Stimulated activated CD4-positive, alpha-beta T cell treated with anti-CD3 and anti-CD28 coated beads, Interleukin-12 subunit alpha, Interleukin-12 subunit beta, amount 100 ng/mL, for 24 hours (primary cell): Measurements from ENCODE around the gene FOXP1.

Experiments used
- DNase-seq, 2 experiments: peaks; one replicate each; pipeline ENCODE4 v3.0.0-alpha.2; 2020; ENCODE audit warnings: low read depth in 2 of 2

Gene FOXP1

DNA sequence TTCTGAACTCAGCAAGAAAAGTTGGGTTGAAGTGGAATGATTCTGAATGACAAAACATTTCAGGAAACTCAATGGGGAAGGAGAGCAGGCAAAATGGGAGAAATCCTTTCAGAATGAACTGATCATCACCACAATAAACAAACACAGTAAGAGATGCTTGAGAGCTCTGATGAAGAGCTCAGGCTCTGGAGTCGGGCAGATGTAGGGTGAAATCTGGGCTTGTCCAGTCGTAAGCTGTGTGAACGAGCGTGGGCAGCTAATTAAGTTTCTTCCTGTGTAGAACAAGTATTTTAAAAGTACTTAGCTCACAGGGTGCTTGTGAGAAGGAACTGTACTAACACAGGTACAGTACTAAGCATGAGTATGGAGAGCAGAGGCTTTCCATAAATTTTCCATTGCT is 406.2 kb downstream of the FOXP1 start:
- no peak for DNase-seq

DNA sequence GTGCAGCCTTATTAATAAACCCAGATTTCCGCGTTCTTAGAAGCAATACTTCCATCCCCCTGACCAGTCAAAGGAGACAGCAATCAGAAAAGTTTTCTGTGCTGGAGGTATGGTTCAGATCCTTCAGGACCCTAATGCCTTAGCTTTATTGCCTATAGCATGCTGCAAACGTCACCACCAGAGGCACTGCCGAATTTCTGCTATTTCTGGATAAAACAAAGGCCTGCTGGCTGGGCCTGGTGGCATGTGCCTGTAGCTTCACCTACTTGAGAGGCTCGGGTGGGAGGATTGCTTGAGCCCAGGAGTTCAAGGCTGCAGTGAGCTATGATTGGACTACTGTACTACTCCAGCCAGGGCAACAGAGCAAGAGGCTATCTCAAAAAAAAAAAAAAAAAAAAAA is 407.2 kb downstream of the FOXP1 start:
- no peak for DNase-seq

DNA sequence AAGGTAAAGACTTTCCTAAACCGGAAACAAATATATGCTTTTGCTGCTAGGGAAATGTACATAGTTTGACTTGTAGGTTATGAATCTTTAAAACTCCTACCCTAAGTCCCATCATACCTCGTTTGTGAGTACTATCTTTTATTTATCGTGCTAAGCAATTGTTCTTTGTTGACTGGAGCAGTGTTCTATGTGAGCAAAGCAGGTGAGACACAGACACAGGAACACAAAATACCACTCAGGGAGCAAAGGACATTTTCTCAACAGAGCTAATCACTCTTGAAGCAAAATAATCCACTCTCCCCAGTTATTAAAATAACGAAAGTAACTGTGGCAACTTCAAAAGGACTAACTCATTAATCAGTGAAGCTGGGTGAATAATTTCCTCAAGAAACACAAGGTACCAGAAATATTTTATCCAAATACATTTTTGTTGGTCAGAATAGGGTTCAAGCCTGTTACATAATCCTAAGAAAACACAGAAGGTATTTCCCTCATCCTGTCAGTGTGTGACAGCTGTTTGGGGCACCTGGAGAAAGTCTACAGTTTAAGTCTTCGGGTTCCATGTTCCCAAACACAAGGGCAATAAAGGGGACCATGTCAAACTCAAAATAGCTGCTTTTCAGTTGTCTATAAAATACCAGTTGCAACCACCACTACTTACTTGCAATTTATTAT is 407.7 kb downstream of the FOXP1 start:
- no peak for DNase-seq

GRCh38 chr3:71172951-71173350 is 410.6 kb downstream of the FOXP1 start:
- no peak for DNase-seq

DNA sequence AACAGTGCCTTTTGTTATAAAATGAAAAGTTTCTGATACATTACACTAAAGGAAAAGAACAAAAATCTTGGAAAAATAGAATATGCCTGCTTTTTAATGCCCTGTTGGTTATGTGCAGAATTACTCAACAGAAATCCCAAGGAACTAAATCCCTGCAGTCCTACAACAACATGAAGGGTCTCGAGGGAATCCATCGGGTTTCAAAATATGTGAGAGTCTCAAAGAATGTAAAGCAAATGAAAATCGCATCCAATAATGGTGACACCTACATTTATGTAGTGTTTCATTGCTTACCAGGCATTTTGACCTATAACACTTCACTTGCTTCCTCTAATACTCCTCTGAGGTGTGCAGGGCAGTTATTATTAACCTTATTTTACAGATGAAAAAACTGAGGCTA is 411.3 kb downstream of the FOXP1 start:
- no peak for DNase-seq

DNA sequence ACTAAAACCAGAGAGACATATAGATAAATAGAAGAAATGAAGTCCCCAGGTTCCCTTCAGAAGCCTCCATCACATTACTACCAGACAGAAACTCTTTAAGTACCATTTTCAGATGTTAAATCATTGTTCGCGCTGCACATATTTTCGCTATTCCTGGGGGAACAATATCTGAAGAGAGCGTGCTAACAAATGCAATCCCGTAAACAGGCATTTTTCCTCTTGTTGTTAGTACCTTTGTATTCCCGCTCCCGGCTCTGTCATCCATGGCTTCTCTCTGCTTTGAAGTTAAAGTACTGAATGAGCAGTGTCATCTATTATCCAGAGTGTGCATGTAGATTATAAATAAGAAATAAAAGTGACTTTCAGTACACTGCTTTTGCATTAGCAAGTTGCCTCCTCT is 412.3 kb downstream of the FOXP1 start:
- no peak for DNase-seq

DNA sequence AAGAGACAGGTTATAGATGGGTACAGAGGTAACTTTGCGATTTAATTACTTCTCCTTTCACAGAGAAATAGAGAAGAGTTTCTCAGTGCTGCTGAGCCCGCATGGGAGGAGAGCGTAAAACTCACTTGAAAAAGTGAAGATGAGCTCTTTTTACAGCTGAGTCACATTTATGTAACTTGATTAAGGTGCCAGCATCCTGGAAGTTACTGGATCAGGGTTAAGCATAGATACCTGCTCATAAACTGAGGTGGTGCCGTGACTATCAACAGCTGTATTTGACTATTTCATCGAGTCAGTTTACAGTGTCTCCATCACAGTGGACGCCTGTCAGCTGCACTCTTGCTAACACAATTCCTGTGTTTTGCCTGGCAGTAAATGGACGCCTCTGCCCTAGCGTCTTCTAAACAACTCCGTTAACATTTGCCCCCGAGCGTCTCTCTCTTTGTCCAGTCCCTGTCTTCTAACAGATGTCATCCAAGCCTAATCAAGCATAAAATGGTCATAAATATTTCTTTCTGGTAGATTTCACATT is 414.6 kb downstream of the FOXP1 start:
- no peak for DNase-seq

DNA sequence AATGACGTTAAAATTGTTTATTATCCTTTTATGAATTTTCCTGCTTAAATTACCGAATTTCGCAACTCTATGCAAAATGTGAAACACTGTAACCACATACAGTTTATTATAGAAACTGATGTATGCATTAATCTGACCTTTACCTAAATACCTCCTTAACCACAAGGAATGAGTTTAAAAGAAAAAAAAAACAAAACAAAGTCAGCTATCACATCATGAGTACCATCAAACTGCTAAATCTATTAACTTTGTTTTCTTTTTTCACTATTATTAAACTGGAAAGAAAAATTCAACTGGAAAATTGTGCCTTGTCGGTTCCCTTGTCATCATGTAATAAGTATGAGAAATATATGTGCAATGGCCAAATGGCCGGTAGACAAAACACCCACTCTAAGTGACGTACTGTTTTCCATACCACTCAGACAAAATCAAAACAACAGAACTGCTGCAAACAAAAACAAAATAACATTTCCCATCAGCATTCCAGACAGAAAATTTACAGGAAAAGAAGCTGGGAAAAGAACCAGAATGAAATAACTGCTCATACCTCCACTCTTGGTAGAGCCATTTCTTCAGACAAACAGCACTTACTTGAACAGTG is 415.3 kb downstream of the FOXP1 start:
- no peak for DNase-seq

DNA sequence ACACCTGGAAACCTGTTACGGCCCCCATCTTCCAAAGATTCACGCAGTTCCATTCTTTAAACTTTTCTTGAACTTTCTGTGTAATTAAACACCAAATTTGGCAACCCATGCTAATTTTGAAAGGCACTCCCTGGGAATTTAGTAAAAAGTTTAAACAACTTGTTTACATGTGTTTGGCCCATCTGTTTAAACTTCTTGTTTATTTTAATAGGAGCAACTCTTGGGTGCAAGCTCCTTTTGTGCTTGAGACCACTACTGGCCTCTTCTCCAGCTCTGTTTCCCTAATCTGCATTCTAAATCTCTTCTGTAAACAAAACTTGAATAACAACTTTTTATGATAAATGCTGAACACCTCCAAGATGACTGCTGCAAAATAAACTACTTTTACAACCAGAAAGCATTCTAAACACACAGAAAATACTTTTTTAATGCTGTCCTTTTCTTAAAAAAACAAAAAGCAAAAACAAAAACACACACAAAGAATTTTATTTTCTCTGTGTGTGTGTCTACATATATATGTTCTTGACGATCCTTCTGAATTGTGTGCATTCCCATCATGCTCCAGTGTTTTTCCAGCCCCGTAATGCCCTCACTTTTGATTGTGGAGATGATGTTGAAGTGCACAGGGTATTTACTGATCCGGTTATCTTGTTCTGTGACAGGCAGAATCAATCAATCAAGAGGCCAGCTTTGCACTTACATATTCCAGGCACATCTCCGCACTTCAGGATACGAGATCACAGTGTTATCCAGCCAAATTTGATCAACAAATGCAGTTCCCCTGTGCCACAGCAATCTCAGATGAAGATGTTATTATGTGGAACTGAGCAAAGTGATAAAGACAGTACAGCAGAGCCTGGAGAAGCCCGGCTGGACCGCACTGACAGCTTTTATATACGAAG is 416.9 kb downstream of the FOXP1 start:
- DNase-seq: no peak

DNA sequence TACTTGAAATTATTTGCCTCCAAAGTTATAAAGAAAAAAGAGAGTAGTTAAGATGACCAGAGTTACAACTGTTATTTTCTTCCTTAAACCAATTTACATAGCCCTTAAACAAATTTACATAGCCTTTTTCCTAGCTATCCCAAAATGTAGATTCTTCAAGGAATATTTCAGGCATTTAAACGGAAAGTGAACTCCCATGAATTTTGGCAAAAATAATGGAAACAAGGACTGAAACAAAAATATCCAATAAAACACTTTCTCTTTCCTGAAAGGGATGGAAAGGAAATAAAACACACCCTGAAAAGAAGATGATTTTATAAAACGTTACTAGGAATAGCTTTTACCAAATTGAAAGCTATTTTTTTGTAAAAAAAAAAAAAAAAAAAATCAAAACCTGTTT is 418.6 kb downstream of the FOXP1 start:
- no peak for DNase-seq

DNA sequence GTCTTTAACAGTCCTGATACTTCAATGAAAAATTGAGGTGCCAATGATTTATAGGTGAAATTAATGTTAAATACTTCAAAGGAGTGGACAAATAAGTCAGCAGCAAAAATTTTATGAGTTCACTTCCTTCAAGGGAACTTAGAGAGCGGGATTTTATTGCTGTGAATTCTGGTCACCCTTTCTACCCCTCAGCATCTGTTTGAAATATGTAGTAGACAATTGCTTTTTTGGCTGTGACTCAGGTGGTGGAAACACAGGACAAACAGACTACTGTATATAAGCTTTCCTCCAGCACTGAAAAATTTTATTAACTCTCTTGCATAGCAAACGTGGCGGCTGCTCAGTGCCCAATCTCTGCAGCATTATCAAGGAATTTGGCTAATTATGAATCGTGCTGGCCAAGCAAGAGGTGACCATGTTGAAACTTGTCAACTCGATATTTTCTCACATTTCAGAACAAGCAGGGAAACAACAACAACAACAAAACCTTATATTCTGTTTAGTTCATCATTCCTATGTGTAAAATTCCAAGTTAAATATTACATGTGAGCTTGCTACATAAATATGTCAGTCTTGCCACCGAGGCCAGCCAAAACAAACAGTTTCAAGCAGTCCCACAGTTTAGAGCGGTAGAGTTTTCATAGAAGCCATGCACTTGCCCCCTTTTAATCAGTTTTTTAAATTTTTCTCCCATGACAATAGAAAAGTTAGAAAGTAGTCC is 420.2 kb downstream of the FOXP1 start:
- DNase-seq: no peak

GRCh38 chr3:71162221-71162620 is 421.3 kb downstream of the FOXP1 start:
- DNase-seq: no peak

DNA sequence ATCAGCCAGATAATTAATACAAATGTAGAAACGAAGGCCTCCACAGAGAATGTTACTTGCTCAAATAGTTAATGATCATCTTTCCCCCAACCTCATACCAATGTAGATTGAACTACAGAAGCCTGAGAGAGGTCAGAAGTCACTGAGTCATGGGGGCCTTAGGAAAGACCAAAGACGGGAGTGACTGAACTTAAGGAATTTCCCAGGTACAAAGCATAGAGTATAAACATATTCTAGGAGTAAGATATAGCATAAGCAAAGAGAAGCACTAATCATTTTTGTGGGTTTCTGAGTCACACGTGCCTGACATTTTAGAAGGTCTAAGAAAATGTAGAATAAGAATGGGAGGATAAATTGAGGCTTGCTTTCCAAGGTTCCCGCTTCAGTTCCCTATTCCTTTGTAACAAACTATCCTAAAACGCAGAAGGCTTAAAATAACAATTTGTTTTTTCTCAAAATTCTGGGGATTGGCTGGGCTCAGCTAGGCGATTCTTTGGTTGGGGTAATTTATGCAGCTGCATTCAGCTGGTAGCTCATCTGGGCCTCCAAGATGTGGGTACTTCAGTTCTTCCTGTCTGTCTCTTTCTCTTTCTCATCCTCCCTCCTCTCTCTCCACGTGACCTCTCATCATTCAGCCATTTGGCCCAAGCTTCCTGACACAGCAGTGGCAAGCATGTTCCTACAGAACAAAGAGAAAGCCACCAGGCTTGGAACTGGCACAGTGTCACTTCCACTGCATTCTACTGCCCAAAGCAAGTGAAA is 422.6 kb downstream of the FOXP1 start:
- DNase-seq: no peak

GRCh38 chr3:71156062-71156665 is 427.4 kb downstream of the FOXP1 start:
- DNase-seq: no peak

- DNase-seq: no peak
These were observed 428.7 kb downstream of the FOXP1 start for GRCh38 chr3:71154846-71155245.

DNA sequence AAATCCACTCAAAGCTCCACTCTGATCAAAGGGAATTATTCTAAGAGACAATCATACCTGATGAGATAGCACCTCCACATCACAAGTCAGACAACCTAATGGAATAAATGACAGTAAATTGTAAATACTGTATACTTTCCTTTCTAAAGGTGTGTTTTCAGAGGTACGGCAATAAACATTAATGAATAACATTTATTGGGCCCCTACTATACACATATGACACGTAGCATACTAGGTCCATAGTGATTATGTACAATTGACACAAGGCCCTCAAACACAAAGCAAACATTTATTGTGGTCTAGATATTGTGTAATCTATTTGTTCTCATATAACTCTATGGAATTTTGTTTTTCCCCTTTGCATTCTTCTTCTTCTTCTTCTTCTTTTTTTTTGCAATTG is 429.8 kb downstream of the FOXP1 start:
- DNase-seq: no peak

DNA sequence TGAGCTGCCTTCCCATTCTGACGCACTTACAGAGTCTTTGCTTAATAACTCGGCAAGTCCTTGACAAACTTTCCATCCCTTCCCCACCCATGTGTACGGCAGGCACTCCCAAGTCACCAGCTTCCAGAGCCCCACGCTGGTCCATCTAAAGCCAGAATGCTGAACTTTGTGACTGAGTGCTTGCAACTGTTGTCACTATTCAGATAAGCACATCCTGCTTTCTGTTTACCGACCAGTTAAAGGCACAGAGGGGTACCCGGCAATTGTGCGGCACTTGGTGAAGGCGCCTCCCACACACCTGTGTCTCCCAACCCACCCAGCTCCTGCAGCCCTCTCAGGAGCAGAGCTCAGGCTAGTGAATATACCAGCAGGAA is 430.6 kb downstream of the FOXP1 start:
- DNase-seq: no peak

GRCh38 chr3:71152039-71152891 is 431.3 kb downstream of the FOXP1 start:
- DNase-seq: no peak

DNA sequence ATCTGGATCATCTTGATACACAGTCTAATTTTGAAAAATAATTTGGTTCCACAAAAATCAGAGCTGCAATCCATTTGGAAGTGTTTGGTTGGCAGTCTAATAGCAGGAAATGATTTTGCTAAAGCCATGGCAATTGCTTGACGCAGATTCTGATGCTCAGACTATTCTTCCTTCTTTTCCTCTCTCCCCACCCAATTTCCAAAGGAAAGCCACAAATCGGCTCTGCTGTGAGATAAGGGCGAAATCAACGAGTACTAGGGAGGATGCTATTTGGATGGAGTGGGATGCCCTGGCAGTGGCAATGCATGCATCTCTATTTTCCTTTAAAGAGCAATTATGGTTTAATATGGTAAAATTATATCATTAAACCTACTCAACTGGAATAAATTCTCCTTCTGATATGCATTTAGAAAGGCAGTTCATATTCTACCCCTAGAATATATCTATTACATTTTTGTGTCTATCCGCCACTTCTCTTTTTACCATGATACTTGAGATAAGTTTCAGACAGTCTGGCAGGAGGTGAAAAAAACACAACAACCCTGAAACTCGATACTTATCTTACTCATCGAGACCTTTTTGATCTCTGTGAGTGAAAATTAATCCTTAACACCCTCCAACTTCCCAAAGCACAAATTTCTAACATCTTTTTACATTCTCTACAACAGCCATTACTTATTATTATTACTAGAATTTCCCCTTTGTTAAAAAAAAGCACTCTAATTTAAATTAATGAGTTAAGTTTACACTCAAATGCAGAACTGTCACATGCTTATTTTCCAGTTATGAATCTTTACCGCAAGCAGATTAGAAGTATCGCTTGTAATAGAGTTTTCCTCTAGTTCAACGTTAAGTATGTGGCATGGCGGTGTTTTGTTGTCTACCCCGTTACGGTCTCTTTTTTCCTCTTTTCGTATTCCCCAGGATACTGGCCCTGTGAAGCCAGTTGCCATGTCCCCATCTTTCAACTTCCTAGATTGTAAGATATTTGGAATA is 433.3 kb downstream of the FOXP1 start:
- no peak for DNase-seq
